ENCODE results near the gene NCOA5.

GRCh38 chr20:46013322-46013828 is 76.4 kb downstream of the NCOA5 start:
- TF ChIP-seq POLR2A (IDR thresholded peaks at IDR 0.05; ENCODE audit: low read depth) (no peak), CTCF (IDR thresholded peaks at IDR 0.05) (no peak), EP300 (IDR thresholded peaks at IDR 0.05) (no peak)
